Chondrocyte (in vitro differentiated cells): ENCODE data around the gene SHISA9. TPM values are rescaled to one million over a fixed set of nuclear protein-coding genes. Genes with fewer than 3 reads are reported as not detected.

Experiments
- DNase-seq: peaks from one replicate; pipeline ENCODE4 v3.0.0; 2021; ENCODE audit warnings: mixed read lengths, low spot score
- H3K27ac Mint-ChIP-seq: one replicate; pipeline ENCODE4 v1.8.0; 2021; ENCODE audit warnings: mild to moderate bottlenecking, moderate library complexity, mixed read lengths; ENCODE audit not compliant: unreplicated experiment
- H3K27me3 Mint-ChIP-seq: 2 replicates; pipeline ENCODE4 v1.8.0; 2021; ENCODE audit warnings: low read depth, mixed read lengths
- H3K36me3 Mint-ChIP-seq: 2 replicates; pipeline ENCODE4 v1.8.0; 2021; ENCODE audit warnings: low read depth, mixed read lengths
- H3K4me1 Mint-ChIP-seq: 2 replicates; pipeline ENCODE4 v1.8.0; 2021; ENCODE audit warnings: low read depth, mild to moderate bottlenecking, mixed read lengths
- H3K4me3 Mint-ChIP-seq: one replicate; pipeline ENCODE4 v1.8.0; 2021; ENCODE audit warnings: mild to moderate bottlenecking, moderate library complexity, mixed read lengths; ENCODE audit not compliant: unreplicated experiment
- H3K9me3 Mint-ChIP-seq: 2 replicates; pipeline ENCODE4 v1.8.0; 2021; ENCODE audit warnings: low read depth, mixed read lengths
- CTCF ChIP-seq: fragments of 200-600 bp; sonication (generic); IDR thresholded peaks from 2 replicates; pipeline ENCODE4 v1.5.0; 2021; ENCODE audit warnings: antibody characterized with exemption, mild to moderate bottlenecking, moderate library complexity
- total RNA-seq: library from RNA; stranded (reverse); gene quantifications from 3 replicates; pipeline ENCODE4 v1.2.1, GENCODE V29; 2021

Gene SHISA9
- total RNA-seq, 1 donor from 2014 or later = 1.6 TPM

- H3K27me3 Mint-ChIP-seq = peaks cover 4% of the 10 kb centered on the region
- no peak overlapping the region for H3K27ac Mint-ChIP-seq
- H3K36me3 Mint-ChIP-seq = no peaks in the 10 kb centered on the region
- H3K4me3 Mint-ChIP-seq = no peak overlapping the region
- TF ChIP-seq CTCF = no peak
- no peak for DNase-seq
- H3K9me3 Mint-ChIP-seq = peaks cover 2% of the 10 kb centered on the region
- no peaks in the 10 kb centered on the region for H3K4me1 Mint-ChIP-seq
Measured at GRCh38 chr16:12925026-12925800, 23.8 kb downstream of the SHISA9 start.

- DNase-seq = no peak
- no peaks in the 10 kb centered on the region for H3K4me1 Mint-ChIP-seq
- peaks cover 4% of the 10 kb centered on the region for H3K27me3 Mint-ChIP-seq
- no peaks in the 10 kb centered on the region for H3K36me3 Mint-ChIP-seq
- no peak overlapping the region for H3K27ac Mint-ChIP-seq
- no peak overlapping the region for H3K4me3 Mint-ChIP-seq
- peaks cover 2% of the 10 kb centered on the region for H3K9me3 Mint-ChIP-seq
- TF ChIP-seq CTCF = no peak
Measured at GRCh38 chr16:12927591-12927990, 26.2 kb downstream of the SHISA9 start.

GRCh38 chr16:12930881-12931280 lies 29.5 kb downstream of the SHISA9 start:
- Mint-ChIP-seq H3K27me3 (no peaks in the 10 kb centered on the region), H3K9me3 (peaks cover 2% of the 10 kb centered on the region)

GRCh38 chr16:12936391-12936790 lies 35.0 kb downstream of the SHISA9 start:
- Mint-ChIP-seq H3K36me3 (no peaks in the 10 kb centered on the region), H3K4me3 (no peak overlapping the region), H3K27ac (no peak overlapping the region), H3K27me3 (no peaks in the 10 kb centered on the region), H3K9me3 (peaks cover 7% of the 10 kb centered on the region), H3K4me1 (no peaks in the 10 kb centered on the region)
- DNase-seq = no peak
- TF ChIP-seq CTCF = no peak

More at GRCh38 chr16:12930881-12931280, 29.5 kb downstream of the SHISA9 start:
- H3K36me3 Mint-ChIP-seq = no peaks in the 10 kb centered on the region
- H3K4me3 Mint-ChIP-seq = no peak overlapping the region
- TF ChIP-seq CTCF = no peak
- H3K27ac Mint-ChIP-seq = no peak overlapping the region
- no peaks in the 10 kb centered on the region for H3K4me1 Mint-ChIP-seq
- DNase-seq = no peak

- no peaks in the 10 kb centered on the region for H3K27me3 Mint-ChIP-seq
- peaks cover 12% of the 10 kb centered on the region for H3K9me3 Mint-ChIP-seq
- no peak for TF ChIP-seq CTCF
- DNase-seq = no peak
- no peaks in the 10 kb centered on the region for H3K4me1 Mint-ChIP-seq
- no peaks in the 10 kb centered on the region for H3K36me3 Mint-ChIP-seq
- no peak overlapping the region for H3K27ac Mint-ChIP-seq
- no peak overlapping the region for H3K4me3 Mint-ChIP-seq
Measured at GRCh38 chr16:12941896-12942295, 40.5 kb downstream of the SHISA9 start.
